T-cell (primary cell): ENCODE measurements around the gene SLAMF6. TPM values are rescaled to one million over a fixed set of nuclear protein-coding genes. Genes with fewer than 3 reads are reported as not detected.

Source experiments
- ATAC-seq, 4 experiments: fragments of 200-7000 bp in 3 of 4; fragments of 150-1000 bp in 1 of 4; cut with Tn5 transposase; replicated peaks in 1 of 4; 1 replicate in 3 of 4; 2 replicates in 1 of 4; pipeline ENCODE4 v1.10.0; 2021; ENCODE audit warnings: moderate library complexity in 3 of 4, mild to moderate bottlenecking in 2 of 4, moderate number of reproducible peaks in 1 of 4
- CTCF ChIA-PET, 2 donors: fragments of 300-600 bp; sonication (Branson Sonifier 250); formaldehyde crosslinking; loops; one replicate each; lab custom pipeline; 2022; ENCODE audit warnings: antibody characterized with exemption in 2 of 2; lab: Charles Lee
- POLR2A ChIA-PET, 2 donors: fragments of 300-600 bp; sonication (Branson Sonifier 250); formaldehyde crosslinking; loops; one replicate each; lab custom pipeline; 2022; ENCODE audit warnings: antibody characterized with exemption in 2 of 2; lab: Charles Lee
- DNase-seq, 35 experiments: peaks; one replicate each; pipeline versions ENCODE4 v3.0.0 to v3.0.0-alpha.2; 2013 to 2023
- H3K27ac ChIP-seq: one replicate; pipeline ENCODE4 v1.5.1; 2013; ENCODE audit warnings: low read length
- H3K27me3 ChIP-seq, 2 experiments: replicated peaks in 1 of 2; 1 replicate in 1 of 2; 2 replicates in 1 of 2; pipeline versions ENCODE4 v1.6.1 to v1.7.0; 2013; ENCODE audit warnings: low read length in 1 of 2, mixed read lengths in 1 of 2; ENCODE audit not compliant: control insufficient read depth in 2 of 2, insufficient read depth in 2 of 2; ENCODE audit errors: extremely low read depth in 1 of 2
- H3K36me3 ChIP-seq, 2 donors: 1 replicate in 1 of 2; 2 replicates in 1 of 2; pipeline versions ENCODE4 v1.6.1 to v1.7.0; 2013; ENCODE audit warnings: low read length in 1 of 2; ENCODE audit not compliant: control insufficient read depth in 2 of 2, insufficient read depth in 1 of 2; ENCODE audit errors: extremely low read depth in 1 of 2
- H3K4me1 ChIP-seq, 2 experiments: 1 replicate in 1 of 2; 2 replicates in 1 of 2; pipeline versions ENCODE4 v1.6.1 to v1.7.0; 2013; ENCODE audit warnings: low read length in 2 of 2, mixed read lengths in 1 of 2; ENCODE audit not compliant: insufficient read depth in 2 of 2, control insufficient read depth in 1 of 2; ENCODE audit errors: extremely low read depth in 1 of 2
- H3K4me3 ChIP-seq, 2 donors: 1 replicate in 1 of 2; 2 replicates in 1 of 2; pipeline versions ENCODE4 v1.5.1 to v1.7.0; 2013; ENCODE audit warnings: mild to moderate bottlenecking in 2 of 2, low read length in 1 of 2, moderate library complexity in 1 of 2; ENCODE audit not compliant: control insufficient read depth in 1 of 2; ENCODE audit errors: extremely low read depth in 1 of 2
- H3K9me3 ChIP-seq: 2 replicates; pipeline ENCODE4 v1.7.0; 2013
- H3K27ac Mint-ChIP-seq, 2 donors: one replicate each; pipeline ENCODE4 v1.8.0; 2020 to 2021; ENCODE audit warnings: mild to moderate bottlenecking in 2 of 2, mixed read lengths in 2 of 2
- H3K27me3 Mint-ChIP-seq, 2 donors: one replicate each; pipeline ENCODE4 v1.8.0; 2021 to 2022; ENCODE audit warnings: mixed read lengths in 2 of 2
- H3K36me3 Mint-ChIP-seq: one replicate; pipeline ENCODE4 v1.8.0; 2021; ENCODE audit warnings: mixed read lengths
- H3K4me1 Mint-ChIP-seq, 3 donors: one replicate each; pipeline ENCODE4 v1.8.0; 2020 to 2022; ENCODE audit warnings: mixed read lengths in 3 of 3, mild to moderate bottlenecking in 1 of 3
- H3K4me3 Mint-ChIP-seq, 3 donors: one replicate each; pipeline ENCODE4 v1.8.0; 2020 to 2022; ENCODE audit warnings: mild to moderate bottlenecking in 3 of 3, mixed read lengths in 3 of 3, moderate library complexity in 3 of 3
- H3K9me3 Mint-ChIP-seq, 3 donors: one replicate each; pipeline ENCODE4 v1.8.0; 2020 to 2022; ENCODE audit warnings: mixed read lengths in 3 of 3
- WGBS: methylation state at CpG from one replicate; pipeline ENCODE4 v1.1.5; 2013; ENCODE audit warnings: missing lambda C conversion rate; ENCODE audit not compliant: insufficient coverage; 5-methylcytosine and 5-hydroxymethylcytosine counted together
- total RNA-seq, 35 experiments: library from RNA in 6 of 35; stranded (reverse) in 6 of 35; fragments of 120-200 nt in 1 of 35; gene quantifications; one replicate each; pipeline versions ENCODE4 v1.2.1 to v1.2.4 and lab custom pipeline; 2013 to 2026

SLAMF6 gene
- total RNA-seq, 5 donors from 2014 or later (not counting 1 experiment from before 2014, with no cell fraction given) = 39.9 to 53.0 (median 47.3) TPM

GRCh38 chr1:160467576-160467975, 55.5 kb downstream of the SLAMF6 start:
- peak overlapping the region in 1 of 2 donors; percentile 47 for H3K27ac Mint-ChIP-seq
- no peak overlapping the region for H3K4me3 ChIP-seq
- H3K4me3 Mint-ChIP-seq = no peak overlapping the region
- POLR2A ChIA-PET = interaction anchor here in 1 of 2 donors (0.7 kb wide), 1 partner anchor 57 kb away, joined by 4 read pairs; no protein-coding TSS in a partner anchor
- H3K27me3 Mint-ChIP-seq = no peaks in the 10 kb centered on the region
- CTCF ChIA-PET = interaction anchor here in 1 of 2 donors (0.6 kb wide), 2 partner anchors 14 to 208 kb away, joined by 3 read pairs; no protein-coding TSS in a partner anchor
- no peaks in the 10 kb centered on the region for H3K9me3 ChIP-seq
- H3K36me3 Mint-ChIP-seq = peaks cover 7% of the 10 kb centered on the region
- H3K9me3 Mint-ChIP-seq = peaks cover 4% of the 10 kb centered on the region in 3 donors
- H3K4me1 ChIP-seq = peaks cover 7 to 15% of the 10 kb centered on the region in 2 experiments
- no peak for DNase-seq
- H3K36me3 ChIP-seq = no peaks in the 10 kb centered on the region
- no peak for ATAC-seq
- no peaks in the 10 kb centered on the region for H3K27me3 ChIP-seq
- H3K4me1 Mint-ChIP-seq = peaks cover 27 to 51% (median 47%) of the 10 kb centered on the region in 3 donors
- no peak overlapping the region for H3K27ac ChIP-seq

- Histone ChIP-seq H3K36me3 (no peaks in the 10 kb centered on the region), H3K27me3 (no peaks in the 10 kb centered on the region), H3K4me1 (peaks cover 7 to 15% of the 10 kb centered on the region in 2 experiments), H3K27ac (no peak overlapping the region), H3K4me3 (no peak overlapping the region), H3K9me3 (no peaks in the 10 kb centered on the region)
- CTCF ChIA-PET = interaction anchor here (0.6 to 0.7 kb wide), 3 partner anchors 207 to 242 kb away, joined by 3 to 4 read pairs (median 3); no protein-coding TSS in a partner anchor
- peaks cover 7% of the 10 kb centered on the region for H3K36me3 Mint-ChIP-seq
- 73% methylated on average over 2 of the region's 2 CpGs for WGBS
- no peak for ATAC-seq
- no peak overlapping the region for H3K27ac Mint-ChIP-seq
- H3K4me1 Mint-ChIP-seq = peaks cover 28 to 51% (median 49%) of the 10 kb centered on the region in 3 donors
- no peak for DNase-seq
- no peak overlapping the region for H3K4me3 Mint-ChIP-seq
- no peaks in the 10 kb centered on the region for H3K27me3 Mint-ChIP-seq
- POLR2A ChIA-PET = interaction anchor here (0.6 to 1.1 kb wide), 5 partner anchors 13 to 835 kb away, joined by 3 to 10 read pairs (median 4); no protein-coding TSS in a partner anchor
- H3K9me3 Mint-ChIP-seq = peaks cover 4% of the 10 kb centered on the region in 3 donors
These were observed 56.1 kb downstream of the SLAMF6 start for GRCh38 chr1:160466961-160467360.

DNA sequence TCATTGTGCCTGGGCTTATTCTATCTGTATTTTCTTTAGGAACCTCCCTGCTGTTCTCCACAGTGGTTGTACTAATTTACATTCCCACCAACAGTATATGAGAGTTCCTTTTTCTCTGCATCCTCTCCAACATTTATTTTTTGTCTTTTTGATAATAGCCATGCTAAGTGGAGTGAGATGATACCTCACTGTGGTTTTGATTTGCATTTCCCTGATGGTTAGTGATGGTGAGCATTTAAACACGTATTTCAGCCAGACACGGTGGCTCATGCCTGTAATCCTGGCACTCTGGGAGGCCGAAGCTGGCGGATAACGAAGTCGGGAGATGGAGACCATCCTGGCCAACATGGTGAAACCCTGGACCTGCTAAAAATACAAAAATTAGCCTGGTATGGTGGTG, 57.9 kb downstream of the SLAMF6 start:
- H3K27me3 ChIP-seq = no peaks in the 10 kb centered on the region
- no peak overlapping the region for H3K27ac Mint-ChIP-seq
- CTCF ChIA-PET = no interaction called here
- H3K4me1 Mint-ChIP-seq = peaks cover 41 to 67% (median 63%) of the 10 kb centered on the region in 3 donors
- WGBS = 91% methylated on average over 6 of the region's 6 CpGs
- no peaks in the 10 kb centered on the region for H3K27me3 Mint-ChIP-seq
- peaks cover 7% of the 10 kb centered on the region for H3K36me3 Mint-ChIP-seq
- peaks cover 3 to 4% of the 10 kb centered on the region in 2 experiments for H3K4me1 ChIP-seq
- DNase-seq = no peak
- no peak overlapping the region for H3K27ac ChIP-seq
- no peak overlapping the region for H3K4me3 Mint-ChIP-seq
- H3K9me3 Mint-ChIP-seq = peaks cover 4% of the 10 kb centered on the region in 3 donors
- POLR2A ChIA-PET = no interaction called here
- H3K4me3 ChIP-seq = no peak overlapping the region
- H3K36me3 ChIP-seq = no peaks in the 10 kb centered on the region
- ATAC-seq = no peak
- H3K9me3 ChIP-seq = no peaks in the 10 kb centered on the region

DNA sequence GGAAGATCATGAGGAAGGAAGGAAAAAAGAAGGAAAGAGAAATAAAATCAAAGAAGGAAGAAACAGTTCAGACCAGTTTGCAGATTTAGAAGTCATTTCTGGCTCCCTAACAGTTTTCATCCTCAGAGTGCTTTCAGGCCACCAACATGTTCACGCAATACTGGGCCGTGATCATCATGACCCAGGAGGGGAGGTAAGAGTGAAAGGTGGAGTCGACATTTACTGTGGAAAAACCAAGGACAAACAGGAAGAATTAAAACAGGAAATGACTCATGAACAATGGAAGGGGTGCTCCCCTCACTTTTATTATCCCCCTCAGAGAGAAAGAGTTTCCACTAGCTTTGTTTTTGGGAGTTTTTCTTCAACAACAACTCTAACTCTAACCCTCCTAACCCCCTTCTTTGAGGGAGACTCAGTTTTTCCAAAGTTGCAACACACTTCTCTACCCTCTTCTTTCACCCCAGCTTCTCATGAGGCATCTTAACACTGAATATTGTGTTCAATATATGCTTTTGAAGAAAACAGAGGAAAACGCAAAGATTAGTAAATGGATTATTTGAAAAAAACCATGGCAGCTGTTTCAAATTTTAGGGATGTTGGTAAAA, 62.3 kb downstream of the SLAMF6 start:
- H3K36me3 ChIP-seq = no peaks in the 10 kb centered on the region
- H3K27ac Mint-ChIP-seq = peak overlapping the region; percentile 96 to 98
- ATAC-seq (peak in 2 of 4 experiments; percentile 42 to 43), DNase-seq (peak in 1 of 35 experiments; percentile 22)
- H3K27me3 Mint-ChIP-seq = no peaks in the 10 kb centered on the region
- POLR2A ChIA-PET = no interaction called here
- H3K4me3 ChIP-seq = no peak overlapping the region
- peaks cover 42 to 69% (median 62%) of the 10 kb centered on the region in 3 donors for H3K4me1 Mint-ChIP-seq
- peaks cover 5% of the 10 kb centered on the region for H3K36me3 Mint-ChIP-seq
- peaks cover 3 to 6% of the 10 kb centered on the region in 2 experiments for H3K4me1 ChIP-seq
- WGBS = 56% methylated on average over 1 of the region's 4 CpGs
- peak overlapping the region; percentile 64 to 70 (median 69) for H3K4me3 Mint-ChIP-seq
- H3K9me3 ChIP-seq = no peaks in the 10 kb centered on the region
- peaks cover 2 to 4% (median 3%) of the 10 kb centered on the region in 3 donors for H3K9me3 Mint-ChIP-seq
- H3K27me3 ChIP-seq = no peaks in the 10 kb centered on the region
- CTCF ChIA-PET = interaction anchor here in 1 of 2 donors (0.5 kb wide), 1 partner anchor 80 kb away, joined by 4 read pairs; no protein-coding TSS in a partner anchor
- peak overlapping the region; percentile 52 for H3K27ac ChIP-seq

DNA sequence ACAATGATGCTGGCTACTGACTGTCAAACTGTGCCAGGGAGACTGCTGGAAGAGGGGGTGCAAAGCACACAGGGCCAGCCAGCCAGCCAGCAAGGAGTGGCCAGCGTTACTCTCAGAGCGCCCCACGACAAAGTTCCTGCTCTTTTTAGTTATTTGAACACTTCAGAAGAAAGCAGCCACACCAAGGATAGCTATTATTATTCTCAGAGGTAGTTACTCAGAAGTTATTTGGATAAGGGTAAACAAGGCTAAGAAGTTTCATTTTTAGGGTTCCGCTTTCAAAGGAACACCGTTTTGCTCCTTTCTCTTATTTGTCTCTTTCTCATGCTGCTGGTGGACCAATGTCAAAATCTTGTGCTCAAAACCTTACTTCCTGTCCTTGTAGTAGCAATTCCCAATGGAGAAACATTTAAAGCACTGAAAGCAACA, 62.8 kb downstream of the SLAMF6 start:
- Histone ChIP-seq H3K27me3 (no peaks in the 10 kb centered on the region), H3K27ac (peak overlapping the region; percentile 52), H3K9me3 (no peaks in the 10 kb centered on the region), H3K4me3 (no peak overlapping the region), H3K4me1 (peaks cover 4 to 6% of the 10 kb centered on the region in 2 experiments), H3K36me3 (no peaks in the 10 kb centered on the region)
- no peaks in the 10 kb centered on the region for H3K27me3 Mint-ChIP-seq
- ChIA-PET POLR2A (no interaction called here), CTCF (interaction anchor here in 1 of 2 donors (0.5 kb wide), 1 partner anchor 79 kb away, joined by 4 read pairs; no protein-coding TSS in a partner anchor)
- H3K4me3 Mint-ChIP-seq = peak overlapping the region; percentile 64 to 70 (median 69)
- WGBS = no CpG with 5 or more reads among the region's 5 CpGs
- peak overlapping the region; percentile 96 to 98 for H3K27ac Mint-ChIP-seq
- H3K36me3 Mint-ChIP-seq = peaks cover 2% of the 10 kb centered on the region
- ATAC-seq (peak in 3 of 4 experiments; percentile 20 to 46 (median 37)), DNase-seq (peak in 1 of 35 experiments; percentile 17)
- H3K4me1 Mint-ChIP-seq = peaks cover 46 to 70% (median 62%) of the 10 kb centered on the region in 3 donors
- peaks cover 0 to 4% (median 0%) of the 10 kb centered on the region in 3 donors for H3K9me3 Mint-ChIP-seq

DNA sequence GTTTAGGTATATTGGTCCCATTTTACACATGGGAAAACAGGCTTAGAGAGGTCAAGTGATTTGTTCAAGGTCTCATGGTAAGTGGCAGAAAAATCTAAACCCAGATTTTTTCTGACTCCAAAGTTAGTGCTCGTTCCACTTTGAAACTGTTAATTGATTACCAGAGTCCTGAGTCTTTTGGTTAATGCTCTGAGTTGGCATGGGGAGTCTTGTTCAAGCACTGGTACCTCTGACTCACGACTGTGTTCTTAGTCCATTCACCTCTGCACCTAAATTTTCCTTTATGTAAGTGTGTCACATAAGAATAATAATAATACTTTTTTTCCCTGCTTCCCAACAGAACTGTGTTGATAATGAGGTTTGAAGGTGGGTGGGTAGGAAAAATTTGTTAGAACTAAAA, 63.4 kb downstream of the SLAMF6 start:
- Mint-ChIP-seq H3K27ac (peak overlapping the region; percentile 96 to 98), H3K4me3 (peak overlapping the region in 2 of 3 donors; percentile 64 to 70), H3K9me3 (peaks cover 0 to 4% (median 0%) of the 10 kb centered on the region in 3 donors), H3K36me3 (no peaks in the 10 kb centered on the region), H3K27me3 (no peaks in the 10 kb centered on the region), H3K4me1 (peaks cover 51 to 71% (median 65%) of the 10 kb centered on the region in 3 donors)
- DNase-seq (no peak), ATAC-seq (no peak)
- no peaks in the 10 kb centered on the region for H3K36me3 ChIP-seq
- ChIA-PET CTCF (no interaction called here), POLR2A (no interaction called here)
- WGBS = 20% methylated on average over 1 of the region's 2 CpGs
- no peaks in the 10 kb centered on the region for H3K27me3 ChIP-seq
- no peak overlapping the region for H3K4me3 ChIP-seq
- H3K27ac ChIP-seq = no peak overlapping the region
- H3K9me3 ChIP-seq = no peaks in the 10 kb centered on the region
- peaks cover 7 to 9% of the 10 kb centered on the region in 2 experiments for H3K4me1 ChIP-seq
